Naive thymus-derived CD4-positive, alpha-beta T cell (primary cell): ENCODE measurements around the gene RNASEH2A. TPM values are rescaled to one million over a fixed set of nuclear protein-coding genes. Genes with fewer than 3 reads are reported as not detected.

ENCODE experiments used
- ATAC-seq: fragments of 150-1000 bp; cut with Tn5 transposase; 2 replicates; pipeline ENCODE4 v1.10.0; 2021; ENCODE audit warnings: mild to moderate bottlenecking, moderate library complexity
- CTCF ChIA-PET: fragments of 350-600 bp; sonication (Branson Sonifier 250); formaldehyde crosslinking; loops from one replicate; lab custom pipeline; 2021; ENCODE audit warnings: antibody characterized with exemption; lab: Charles Lee
- POLR2A ChIA-PET: fragments of 350-600 bp; sonication (Branson Sonifier 250); formaldehyde crosslinking; loops from one replicate; lab custom pipeline; 2021; ENCODE audit warnings: antibody characterized with exemption, inconsistent platforms; lab: Charles Lee
- DNase-seq, 9 donors: peaks; one replicate each; pipeline versions ENCODE4 v3.0.0 to v3.0.0-alpha.2; 2020 to 2022; ENCODE audit warnings: mixed read lengths in 1 of 9
- H3K27ac ChIP-seq: one replicate; pipeline ENCODE4 v1.7.0; 2013; ENCODE audit warnings: mild to moderate bottlenecking, low read depth, low read length, moderate library complexity
- H3K27me3 ChIP-seq, 2 donors: one replicate each; pipeline ENCODE4 v1.7.0; 2013; ENCODE audit warnings: low read length in 2 of 2, mild to moderate bottlenecking in 2 of 2, moderate library complexity in 2 of 2; ENCODE audit not compliant: control insufficient read depth in 2 of 2, insufficient read depth in 2 of 2
- H3K36me3 ChIP-seq, 3 experiments: 1 replicate in 2 of 3; 2 replicates in 1 of 3; pipeline ENCODE4 v1.7.0; 2013; ENCODE audit warnings: low read length in 3 of 3, mild to moderate bottlenecking in 3 of 3, moderate library complexity in 1 of 3; ENCODE audit not compliant: insufficient read depth in 3 of 3, control insufficient read depth in 2 of 3
- H3K4me1 ChIP-seq, 2 donors: one replicate each; pipeline ENCODE4 v1.7.0; 2013; ENCODE audit warnings: low read length in 2 of 2, mild to moderate bottlenecking in 2 of 2, moderate library complexity in 1 of 2; ENCODE audit not compliant: control insufficient read depth in 2 of 2, insufficient read depth in 2 of 2
- H3K4me3 ChIP-seq: 2 replicates; pipeline ENCODE4 v1.7.0; 2013; ENCODE audit warnings: mild to moderate bottlenecking, low read length
- H3K9me3 ChIP-seq, 3 experiments: 1 replicate in 2 of 3; 2 replicates in 1 of 3; pipeline ENCODE4 v1.7.0; 2013; ENCODE audit warnings: low read length in 3 of 3; ENCODE audit not compliant: control insufficient read depth in 2 of 3
- H3K27ac Mint-ChIP-seq, 9 donors: one replicate each; pipeline ENCODE4 v1.8.0; 2020 to 2022; ENCODE audit warnings: mixed read lengths in 9 of 9, mild to moderate bottlenecking in 8 of 9, moderate library complexity in 5 of 9, inconsistent platforms in 2 of 9
- H3K27me3 Mint-ChIP-seq, 5 donors: one replicate each; pipeline ENCODE4 v1.8.0; 2021 to 2022; ENCODE audit warnings: mixed read lengths in 5 of 5, mild to moderate bottlenecking in 1 of 5
- H3K36me3 Mint-ChIP-seq, 5 donors: one replicate each; pipeline ENCODE4 v1.8.0; 2020 to 2022; ENCODE audit warnings: mixed read lengths in 5 of 5, mild to moderate bottlenecking in 3 of 5, inconsistent platforms in 1 of 5
- H3K4me1 Mint-ChIP-seq, 7 donors: one replicate each; pipeline ENCODE4 v1.8.0; 2020 to 2022; ENCODE audit warnings: mixed read lengths in 7 of 7, mild to moderate bottlenecking in 3 of 7, inconsistent platforms in 1 of 7
- H3K4me3 Mint-ChIP-seq, 10 donors: one replicate each; pipeline ENCODE4 v1.8.0; 2020 to 2022; ENCODE audit warnings: mild to moderate bottlenecking in 10 of 10, mixed read lengths in 10 of 10, moderate library complexity in 6 of 10, inconsistent platforms in 2 of 10
- H3K9me3 Mint-ChIP-seq, 11 donors: one replicate each; pipeline ENCODE4 v1.8.0; 2020 to 2022; ENCODE audit warnings: mixed read lengths in 11 of 11, mild to moderate bottlenecking in 4 of 11, inconsistent platforms in 1 of 11, moderate library complexity in 1 of 11
- intact Hi-C, 2 donors: fragments of 100-400 bp; cut with micrococcal nuclease; formaldehyde crosslinking; loops; one replicate each; pipeline ENCODE4 v1.15.1; 2023
- microRNA-seq: library from miRNA; unstranded; fragments of <30 nt; microRNA quantifications from one replicate; pipeline ENCODE4 v1.2.0, GENCODE V29; 2022; ENCODE audit warnings: borderline microRNAs expressed
- polyA plus RNA-seq, 2 donors: library from polyadenylated mRNA; unstranded; fragments of 300-500 nt; fragmentation: Illumina TruSeq; gene quantifications; one replicate each; pipeline ENCODE4 v1.2.3, GENCODE V29; 2021
- total RNA-seq, 6 experiments: library from RNA in 5 of 6; stranded (reverse) in 5 of 6; gene quantifications; 1 replicate in 5 of 6; 2 replicates in 1 of 6; pipeline ENCODE4 v1.2.3 and lab custom pipeline; 2021 to 2026

The RNASEH2A gene
- total and polyA plus RNA-seq, 7 experiments from 2014 or later = 1.6 to 30.9 (median 12.8) TPM

DNA sequence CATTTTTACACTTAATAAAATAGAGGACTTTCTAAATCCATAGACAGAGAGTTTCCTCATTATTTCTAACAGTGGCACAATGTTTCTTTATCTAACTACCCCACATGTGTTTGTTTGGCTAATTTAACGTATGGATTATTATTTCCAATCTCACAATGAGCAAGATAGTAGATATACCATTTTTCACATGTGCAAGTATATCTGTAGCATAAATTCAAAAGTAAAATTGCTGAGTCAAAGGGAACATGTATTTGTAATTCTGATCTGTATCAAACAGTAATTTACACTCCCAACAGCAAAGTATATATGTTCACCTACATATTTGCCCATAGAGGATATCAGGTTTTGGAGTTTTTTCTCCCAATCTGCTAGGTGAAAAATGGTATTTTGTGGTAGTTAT lies 50.3 kb downstream of the RNASEH2A start:
- Mint-ChIP-seq H3K4me1 (no peaks in the 10 kb centered on the region), H3K36me3 (no peaks in the 10 kb centered on the region), H3K4me3 (no peak overlapping the region), H3K27me3 (peaks cover 0 to 4% (median 0%) of the 10 kb centered on the region in 5 donors), H3K9me3 (peaks cover 0 to 25% (median 5%) of the 10 kb centered on the region in 11 donors), H3K27ac (no peak overlapping the region)
- ATAC-seq = no peak
- Histone ChIP-seq H3K4me1 (no peaks in the 10 kb centered on the region), H3K9me3 (no peaks in the 10 kb centered on the region), H3K4me3 (no peak overlapping the region), H3K27ac (no peak overlapping the region), H3K36me3 (no peaks in the 10 kb centered on the region), H3K27me3 (no peaks in the 10 kb centered on the region)
- ChIA-PET CTCF (interaction anchor here (0.7 kb wide), 1 partner anchor 328 kb away, joined by 3 read pairs; no protein-coding TSS in a partner anchor), POLR2A (no interaction called here)
- no peak for DNase-seq
- intact Hi-C loops = no loop called here

DNA sequence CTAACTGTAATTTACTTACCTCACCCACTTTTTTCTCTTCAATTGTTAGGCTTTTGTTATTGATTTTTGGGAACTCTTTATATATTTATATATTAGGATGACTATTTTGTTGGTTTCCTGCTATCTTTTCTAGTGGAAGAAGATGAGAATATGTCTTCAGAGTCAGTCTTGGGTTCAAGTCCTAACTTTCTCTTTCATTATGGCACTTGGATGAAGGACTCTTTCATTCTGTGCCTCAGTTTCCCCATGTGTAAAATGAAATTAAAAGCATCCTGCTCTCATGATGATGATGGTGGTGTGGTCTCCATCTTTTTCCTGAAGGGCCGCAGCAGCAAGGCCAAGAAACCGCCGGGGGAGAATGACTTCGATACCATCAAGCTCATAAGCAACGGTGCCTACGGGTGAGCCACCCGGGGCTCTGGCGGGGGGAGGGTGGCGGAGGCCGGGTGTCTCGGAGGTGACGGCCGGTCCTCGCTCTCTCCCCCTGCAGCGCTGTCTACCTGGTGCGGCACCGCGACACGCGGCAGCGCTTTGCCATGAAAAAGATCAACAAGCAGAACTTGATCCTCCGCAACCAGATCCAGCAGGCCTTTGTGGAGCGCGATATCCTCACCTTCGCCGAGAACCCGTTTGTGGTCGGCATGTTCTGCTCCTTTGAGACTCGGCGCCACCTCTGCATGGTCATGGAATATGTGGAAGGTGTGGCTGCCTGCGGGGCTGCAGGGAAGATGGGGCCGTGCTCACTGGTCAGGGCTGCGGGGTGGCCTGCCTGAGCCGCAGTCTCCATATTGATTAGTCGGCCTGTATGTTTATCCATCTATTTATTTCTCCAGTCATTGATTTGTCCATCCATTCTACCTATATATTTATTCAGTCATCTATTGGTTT lies 51.9 kb downstream of the RNASEH2A start:
- Mint-ChIP-seq H3K4me3 (no peak overlapping the region), H3K27ac (no peak overlapping the region), H3K4me1 (no peaks in the 10 kb centered on the region), H3K36me3 (no peaks in the 10 kb centered on the region), H3K27me3 (peaks cover 0 to 6% (median 0%) of the 10 kb centered on the region in 5 donors), H3K9me3 (peaks cover 0 to 25% (median 5%) of the 10 kb centered on the region in 11 donors)
- intact Hi-C loops = no loop called here
- CTCF ChIA-PET = no interaction called here
- POLR2A ChIA-PET = no interaction called here
- Histone ChIP-seq H3K9me3 (no peaks in the 10 kb centered on the region), H3K27me3 (no peaks in the 10 kb centered on the region), H3K27ac (no peak overlapping the region), H3K4me1 (no peaks in the 10 kb centered on the region), H3K36me3 (no peaks in the 10 kb centered on the region), H3K4me3 (no peak overlapping the region)
- DNase-seq (no peak), ATAC-seq (no peak)

DNA sequence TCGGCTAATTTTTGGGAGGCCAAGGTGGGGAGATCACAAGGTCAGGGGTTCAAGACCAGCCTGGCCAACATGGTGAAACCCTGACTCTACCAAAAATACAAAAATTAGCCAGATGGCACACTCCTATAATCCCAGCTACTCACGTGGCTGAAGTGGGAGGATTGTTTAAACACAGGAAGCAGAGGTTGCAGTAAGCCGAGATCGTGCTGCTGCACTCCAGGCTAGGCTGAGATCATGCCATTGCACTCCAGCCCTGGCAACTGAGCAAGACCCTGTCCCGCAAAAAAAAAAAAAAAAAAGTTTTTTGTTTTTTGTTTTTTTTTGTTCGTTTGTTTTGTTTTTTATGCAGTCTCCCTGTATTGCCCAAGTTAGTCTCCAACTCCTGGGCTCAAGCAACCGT lies 53.2 kb downstream of the RNASEH2A start:
- Histone ChIP-seq H3K36me3 (no peaks in the 10 kb centered on the region), H3K4me1 (no peaks in the 10 kb centered on the region), H3K4me3 (no peak overlapping the region), H3K27ac (no peak overlapping the region), H3K27me3 (no peaks in the 10 kb centered on the region), H3K9me3 (no peaks in the 10 kb centered on the region)
- Mint-ChIP-seq H3K36me3 (no peaks in the 10 kb centered on the region), H3K9me3 (peaks cover 0 to 25% (median 5%) of the 10 kb centered on the region in 11 donors), H3K27me3 (peaks cover 0 to 9% (median 0%) of the 10 kb centered on the region in 5 donors), H3K27ac (no peak overlapping the region), H3K4me3 (no peak overlapping the region), H3K4me1 (no peaks in the 10 kb centered on the region)
- DNase-seq = no peak
- ATAC-seq = no peak
- ChIA-PET CTCF (no interaction called here), POLR2A (no interaction called here)
- intact Hi-C loops = no loop called here

Small RNA genes within 50 kb of the gene (microRNA-seq; reads per million reads assigned to microRNA genes)
- gene MIR5684 (not detected), gene MIR6794 (not detected)

Other genes with a start within 250 kb of the RNASEH2A start
- gene ZNF490, start 195.8 kb upstream of the RNASEH2A start, total RNA-seq = 10 to 100 TPM; 10.3 to 14.9 (median 11.6) TPM
- gene ZNF490, start 195.8 kb upstream of the RNASEH2A start, polyA plus RNA-seq = 1 to 10 TPM; 4.6 to 5.3 TPM
- gene ZNF791, start 195.7 kb upstream of the RNASEH2A start, total RNA-seq = 10 to 100 TPM; 29.1 to 53.3 (median 38.7) TPM
- gene ZNF791, start 195.7 kb upstream of the RNASEH2A start, polyA plus RNA-seq = 10 to 100 TPM; 12.6 to 13.1 TPM
- gene MAN2B1, start 139.8 kb upstream of the RNASEH2A start, total RNA-seq = 100 to 1,000 TPM; 105 to 215 (median 138) TPM
- gene MAN2B1, start 139.8 kb upstream of the RNASEH2A start, polyA plus RNA-seq = 10 to 100 TPM; 40.6 to 59.5 TPM
- 10 to 100 TPM in 3 of 5 experiments, 1 to 10 TPM in 2; 7.8 to 18.6 (median 14.7) TPM for gene WDR83, start 139.8 kb upstream of the RNASEH2A start, total RNA-seq
- gene WDR83, start 139.8 kb upstream of the RNASEH2A start, polyA plus RNA-seq = 10 to 100 TPM; 13.9 to 20.6 TPM
- 100 to 1,000 TPM; 125 to 223 (median 174) TPM for gene DHPS, start 124.7 kb upstream of the RNASEH2A start, total RNA-seq
- gene DHPS, start 124.7 kb upstream of the RNASEH2A start, polyA plus RNA-seq = 100 to 1,000 TPM; 113 to 124 TPM
- not detected for gene GNG14, start 118.6 kb upstream of the RNASEH2A start, total RNA-seq
- not detected for gene GNG14, start 118.6 kb upstream of the RNASEH2A start, polyA plus RNA-seq
- 1 to 10 TPM; 2.5 to 8.6 (median 4.3) TPM for gene FBXW9, start 110.0 kb upstream of the RNASEH2A start, total RNA-seq
- 1 to 10 TPM; 4.9 to 8.5 TPM for gene FBXW9, start 110.0 kb upstream of the RNASEH2A start, polyA plus RNA-seq
- gene TNPO2, start 82.7 kb upstream of the RNASEH2A start, total RNA-seq = 10 to 100 TPM; 53.5 to 78.7 (median 62.5) TPM
- 1 to 10 TPM; 2.0 to 3.8 TPM for gene TNPO2, start 82.7 kb upstream of the RNASEH2A start, polyA plus RNA-seq
- gene TRIR, start 71.9 kb upstream of the RNASEH2A start, total RNA-seq = 100 to 1,000 TPM; 175 to 225 (median 192) TPM
- gene TRIR, start 71.9 kb upstream of the RNASEH2A start, polyA plus RNA-seq = 100 to 1,000 TPM; 177 to 216 TPM
- 10 to 100 TPM; 22.6 to 60.3 (median 27.0) TPM for gene GET3, start 69.1 kb upstream of the RNASEH2A start, total RNA-seq
- 10 to 100 TPM; 47.1 to 50.4 TPM for gene GET3, start 69.1 kb upstream of the RNASEH2A start, polyA plus RNA-seq
- not detected for gene BEST2, start 54.8 kb upstream of the RNASEH2A start, total RNA-seq
- gene BEST2, start 54.8 kb upstream of the RNASEH2A start, polyA plus RNA-seq = not detected
- gene HOOK2, start 31.0 kb upstream of the RNASEH2A start, total RNA-seq = 10 to 100 TPM; 16.6 to 37.5 (median 22.3) TPM
- gene HOOK2, start 31.0 kb upstream of the RNASEH2A start, polyA plus RNA-seq = 1 to 10 TPM; 4.0 to 5.3 TPM
- gene JUNB, start 15.1 kb upstream of the RNASEH2A start, total RNA-seq = 1,000 to 10,000 TPM in 2 of 5 experiments, 100 to 1,000 TPM in 3; 107 to 2,198 (median 203) TPM
- gene JUNB, start 15.1 kb upstream of the RNASEH2A start, polyA plus RNA-seq = 1,000 to 10,000 TPM in 1 of 2 donors, 100 to 1,000 TPM in 1; 690 to 1,125 TPM
- 100 to 1,000 TPM in 3 of 5 experiments, 10 to 100 TPM in 2; 75.1 to 297 (median 117) TPM for gene PRDX2, start 4.8 kb upstream of the RNASEH2A start, total RNA-seq
- gene PRDX2, start 4.8 kb upstream of the RNASEH2A start, polyA plus RNA-seq = 100 to 1,000 TPM; 313 to 359 TPM
- 10 to 100 TPM in 1 of 5 experiments, 1 to 10 TPM in 2, under 1 TPM in 1, not detected in 1; 0.80 to 18.9 (median 2.1) TPM for gene THSD8, start 4.5 kb upstream of the RNASEH2A start, total RNA-seq
- gene THSD8, start 4.5 kb upstream of the RNASEH2A start, polyA plus RNA-seq = not detected
- gene RTBDN, start 28.0 kb downstream of the RNASEH2A start, total RNA-seq = not detected
- not detected for gene RTBDN, start 28.0 kb downstream of the RNASEH2A start, polyA plus RNA-seq
- gene MAST1, start 31.9 kb downstream of the RNASEH2A start, total RNA-seq = under 1 TPM in 4 of 5 experiments, not detected in 1; 0.51 to 0.93 (median 0.71) TPM
- 1 to 10 TPM in 1 of 2 donors, under 1 TPM in 1; 0.70 to 3.5 TPM for gene MAST1, start 31.9 kb downstream of the RNASEH2A start, polyA plus RNA-seq
- 10 to 100 TPM; 14.2 to 29.9 (median 28.1) TPM for gene DNASE2, start 74.9 kb downstream of the RNASEH2A start, total RNA-seq
- gene DNASE2, start 74.9 kb downstream of the RNASEH2A start, polyA plus RNA-seq = 10 to 100 TPM; 43.6 to 52.9 TPM
- gene KLF1, start 80.6 kb downstream of the RNASEH2A start, total RNA-seq = under 1 TPM in 2 of 5 experiments, not detected in 3; 0.32 to 0.41 TPM
- gene KLF1, start 80.6 kb downstream of the RNASEH2A start, polyA plus RNA-seq = not detected
- gene GCDH, start 84.6 kb downstream of the RNASEH2A start, total RNA-seq = 10 to 100 TPM; 40.1 to 74.2 (median 54.5) TPM
- gene GCDH, start 84.6 kb downstream of the RNASEH2A start, polyA plus RNA-seq = 10 to 100 TPM; 22.0 to 23.2 TPM
- 1 to 10 TPM in 3 of 5 experiments, under 1 TPM in 1, not detected in 1; 0.78 to 3.3 (median 2.3) TPM for gene SYCE2, start 112.7 kb downstream of the RNASEH2A start, total RNA-seq
- 1 to 10 TPM in 1 of 2 donors, not detected in 1; 1.4 TPM for gene SYCE2, start 112.7 kb downstream of the RNASEH2A start, polyA plus RNA-seq
- 100 to 1,000 TPM in 1 of 5 experiments, 10 to 100 TPM in 4; 25.9 to 109 (median 52.6) TPM for gene FARSA, start 127.1 kb downstream of the RNASEH2A start, total RNA-seq
- gene FARSA, start 127.1 kb downstream of the RNASEH2A start, polyA plus RNA-seq = 10 to 100 TPM; 58.0 to 88.3 TPM
- 1,000 to 10,000 TPM in 1 of 5 experiments, 100 to 1,000 TPM in 4; 449 to 1,130 (median 502) TPM for gene CALR, start 132.0 kb downstream of the RNASEH2A start, total RNA-seq
- 100 to 1,000 TPM; 142 to 155 TPM for gene CALR, start 132.0 kb downstream of the RNASEH2A start, polyA plus RNA-seq
- 100 to 1,000 TPM in 2 of 5 experiments, 10 to 100 TPM in 3; 75.0 to 111 (median 96.4) TPM for gene RAD23A, start 139.3 kb downstream of the RNASEH2A start, total RNA-seq
- gene RAD23A, start 139.3 kb downstream of the RNASEH2A start, polyA plus RNA-seq = 10 to 100 TPM; 85.5 to 87.2 TPM
- 10 to 100 TPM in 4 of 5 experiments, 1 to 10 TPM in 1; 8.5 to 17.0 (median 13.8) TPM for gene GADD45GIP1, start 150.6 kb downstream of the RNASEH2A start, total RNA-seq
- gene GADD45GIP1, start 150.6 kb downstream of the RNASEH2A start, polyA plus RNA-seq = 10 to 100 TPM; 58.1 to 60.3 TPM
- gene DAND5, start 163.0 kb downstream of the RNASEH2A start, total RNA-seq = not detected
- gene DAND5, start 163.0 kb downstream of the RNASEH2A start, polyA plus RNA-seq = not detected
- 1 to 10 TPM; 2.4 to 7.7 (median 6.3) TPM for gene NFIX, start 188.9 kb downstream of the RNASEH2A start, total RNA-seq
- gene NFIX, start 188.9 kb downstream of the RNASEH2A start, polyA plus RNA-seq = under 1 TPM; 0.41 to 0.77 TPM